HG02981 (cell line): ENCODE measurements around the gene ANKRD30B.
"Not testable (repeated sequence)": the region's sequence is repeated elsewhere in the genome, so short reads cannot be mapped to it uniquely, and the experiment has no call there.

ENCODE experiments used
- ATAC-seq: cut with Tn5 transposase; IDR thresholded peaks from one replicate; pipeline ENCODE4 v1.9.1; 2021; ENCODE audit warnings: mild to moderate bottlenecking, moderate library complexity; ENCODE audit not compliant: unreplicated experiment

The ANKRD30B gene

DNA sequence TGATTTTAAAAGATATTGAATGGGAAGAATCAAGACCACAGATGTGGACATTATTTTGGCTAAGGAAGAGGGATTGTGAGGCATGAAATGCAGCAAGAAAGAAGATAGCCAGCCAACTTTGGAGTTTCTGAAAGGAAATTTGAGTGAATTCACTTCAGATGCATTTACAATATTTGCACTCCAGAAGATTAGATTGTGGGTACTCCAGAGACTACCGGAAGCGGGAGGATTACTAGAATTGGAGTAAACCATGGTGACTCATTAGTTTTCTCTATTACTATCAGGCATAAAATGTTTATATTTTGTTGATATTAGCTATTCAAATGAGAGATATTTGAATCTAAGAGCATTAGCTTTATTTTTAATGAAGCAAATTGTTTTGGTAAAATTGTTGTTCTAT is 93.6 kb downstream of the ANKRD30B start:
- ATAC-seq: not testable (repeated sequence)

DNA sequence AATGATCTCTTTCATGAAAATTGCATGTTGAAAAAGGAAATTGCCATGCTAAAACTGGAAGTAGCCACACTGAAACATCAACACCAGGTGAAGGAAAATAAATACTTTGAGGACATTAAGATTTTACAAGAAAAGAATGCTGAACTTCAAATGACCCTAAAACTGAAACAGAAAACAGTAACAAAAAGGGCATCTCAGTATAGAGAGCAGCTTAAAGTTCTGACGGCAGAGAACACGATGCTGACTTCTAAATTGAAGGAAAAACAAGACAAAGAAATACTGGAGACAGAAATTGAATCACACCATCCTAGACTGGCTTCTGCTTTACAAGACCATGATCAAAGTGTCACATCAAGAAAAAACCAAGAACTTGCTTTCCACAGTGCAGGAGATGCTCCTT is 103.6 kb downstream of the ANKRD30B start:
- ATAC-seq: not testable (repeated sequence)

DNA sequence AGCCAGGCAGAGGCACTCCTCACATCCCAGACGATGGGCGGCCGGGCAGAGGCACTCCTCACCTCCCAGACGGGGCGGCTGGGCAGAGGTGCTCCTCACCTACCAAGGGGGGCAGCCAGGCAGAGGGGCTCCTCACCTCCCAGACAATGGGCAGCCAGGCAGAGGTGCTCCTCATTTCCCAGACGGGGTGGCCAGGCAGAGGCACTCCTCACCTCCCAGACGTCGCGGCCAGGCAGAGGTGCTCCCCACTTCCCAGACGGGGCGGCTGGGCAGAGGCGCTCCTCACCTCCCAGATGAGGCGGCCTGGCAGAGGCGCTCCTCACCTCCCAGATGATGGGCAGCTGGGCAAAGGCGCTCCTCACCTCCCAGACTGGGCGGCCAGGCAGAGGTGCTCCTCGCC is 107.7 kb downstream of the ANKRD30B start:
- ATAC-seq: not testable (repeated sequence)

DNA sequence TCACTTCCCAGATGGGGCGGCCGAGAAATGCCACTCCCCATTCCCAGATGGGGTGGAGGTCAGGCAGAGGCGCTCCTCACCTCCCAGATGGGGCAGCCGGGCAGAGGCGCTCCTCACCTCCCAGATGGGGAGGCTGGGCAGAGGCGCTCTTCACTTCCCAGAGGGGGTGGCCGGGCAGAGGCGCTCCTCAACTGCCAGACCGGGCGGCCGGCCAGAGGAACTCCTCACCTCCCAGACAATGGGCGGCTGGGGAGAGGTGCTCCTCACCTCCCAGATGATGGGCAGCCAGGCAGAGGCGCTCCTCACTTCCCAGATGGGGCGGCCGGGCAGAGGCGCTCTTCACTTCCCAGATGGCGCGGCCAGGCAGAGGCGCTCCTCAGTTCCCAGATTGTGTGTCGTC is 108.3 kb downstream of the ANKRD30B start:
- not testable (repeated sequence) for ATAC-seq

DNA sequence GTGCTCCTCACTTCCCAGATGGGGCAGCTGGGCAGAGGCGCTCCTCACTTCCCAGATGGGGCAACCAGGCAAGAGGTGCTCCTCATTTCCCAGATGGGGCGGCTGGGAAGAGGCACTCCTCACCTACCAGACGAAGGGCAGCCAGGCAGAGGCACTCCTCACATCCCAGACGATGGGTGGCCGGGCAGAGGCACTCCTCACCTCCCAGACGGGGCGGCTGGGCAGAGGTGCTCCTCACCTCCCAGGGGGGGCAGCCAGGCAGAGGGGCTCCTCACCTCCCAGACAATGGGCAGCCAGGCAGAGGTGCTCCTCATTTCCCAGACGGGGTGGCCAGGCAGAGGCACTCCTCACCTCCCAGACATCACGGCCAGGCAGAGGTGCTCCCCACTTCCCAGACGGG is 110.5 kb downstream of the ANKRD30B start:
- ATAC-seq: not testable (repeated sequence)

DNA sequence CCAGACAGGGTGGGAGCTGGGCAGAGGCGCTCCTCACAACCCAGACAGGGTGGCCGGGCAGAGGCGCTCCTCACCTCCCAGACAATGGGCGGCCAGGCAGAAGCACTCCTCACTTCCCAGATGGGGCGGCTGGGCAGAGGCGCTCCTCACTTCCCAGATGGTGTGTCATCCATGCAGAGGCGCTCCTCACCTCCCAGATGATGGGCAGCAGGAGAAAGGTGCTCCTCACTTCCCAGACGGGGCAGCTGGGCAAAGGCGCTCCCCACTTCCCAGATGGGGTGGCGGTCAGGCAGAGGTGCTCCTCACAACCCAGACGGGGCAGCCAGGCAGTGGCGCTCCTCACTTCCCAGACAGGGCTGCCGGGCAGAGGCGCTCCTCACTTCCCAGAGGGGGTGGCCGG is 112.0 kb downstream of the ANKRD30B start:
- ATAC-seq: not testable (repeated sequence)

DNA sequence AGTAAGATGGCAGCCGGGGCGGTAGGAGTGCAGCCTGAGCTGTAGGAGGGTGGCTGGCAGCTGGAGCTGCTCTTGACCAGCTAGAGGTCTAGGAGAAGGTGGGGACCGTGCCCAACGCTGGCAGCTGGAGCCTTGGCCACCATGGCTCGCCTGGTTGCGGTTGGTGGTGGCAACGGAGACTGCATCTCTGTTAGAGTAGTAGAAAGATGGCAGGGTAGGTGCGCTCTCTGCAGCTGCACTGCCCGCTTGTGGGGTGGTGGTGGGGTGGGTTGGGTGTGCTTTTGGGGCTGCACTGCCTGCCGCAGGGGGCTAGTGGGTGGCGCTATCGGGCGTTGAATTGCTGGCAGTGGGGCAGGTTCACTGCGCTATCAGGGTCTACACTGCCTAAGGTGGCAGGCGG is 118.5 kb downstream of the ANKRD30B start:
- ATAC-seq: not testable (repeated sequence)

DNA sequence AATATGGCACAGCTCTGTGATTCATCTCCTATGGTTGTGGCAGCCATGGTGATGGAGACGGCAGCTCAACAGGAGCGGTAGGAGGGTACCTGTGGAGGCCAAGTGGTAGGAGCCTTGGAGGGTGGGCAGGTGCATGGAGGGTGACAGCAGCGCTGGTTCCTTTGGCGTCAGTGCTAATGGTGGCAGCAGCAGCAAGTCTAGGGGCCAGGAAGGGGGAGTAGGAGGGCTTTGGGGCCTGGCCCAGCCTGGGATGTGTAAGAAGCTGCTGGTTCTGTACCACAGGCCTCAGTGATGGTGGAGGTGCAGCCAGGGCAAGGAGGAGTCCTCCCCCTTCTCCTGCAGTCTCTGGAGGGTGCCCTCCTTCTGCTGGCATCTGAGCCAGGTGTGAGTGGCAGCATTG is 120.0 kb downstream of the ANKRD30B start:
- ATAC-seq: not testable (repeated sequence)

DNA sequence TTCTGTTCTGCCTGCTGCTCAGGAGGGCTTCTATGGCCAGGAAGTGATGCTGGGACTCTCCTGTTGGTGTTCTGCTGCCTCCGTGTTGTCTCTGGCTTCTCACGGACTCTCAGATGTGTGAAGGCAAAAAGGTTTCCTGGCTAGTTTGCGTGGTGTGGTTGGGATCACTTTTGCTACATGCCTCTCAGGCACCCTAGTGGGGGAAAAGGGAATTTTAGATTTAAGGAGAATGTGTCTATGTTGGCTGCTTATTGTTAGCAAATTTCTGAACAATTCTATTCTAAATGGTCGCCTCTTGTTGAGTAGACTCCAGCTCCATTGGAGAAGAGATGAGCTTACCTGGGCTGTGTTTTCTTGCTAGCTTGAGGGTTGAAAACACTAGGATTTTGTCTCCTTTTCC is 120.9 kb downstream of the ANKRD30B start:
- ATAC-seq: not testable (repeated sequence)

DNA sequence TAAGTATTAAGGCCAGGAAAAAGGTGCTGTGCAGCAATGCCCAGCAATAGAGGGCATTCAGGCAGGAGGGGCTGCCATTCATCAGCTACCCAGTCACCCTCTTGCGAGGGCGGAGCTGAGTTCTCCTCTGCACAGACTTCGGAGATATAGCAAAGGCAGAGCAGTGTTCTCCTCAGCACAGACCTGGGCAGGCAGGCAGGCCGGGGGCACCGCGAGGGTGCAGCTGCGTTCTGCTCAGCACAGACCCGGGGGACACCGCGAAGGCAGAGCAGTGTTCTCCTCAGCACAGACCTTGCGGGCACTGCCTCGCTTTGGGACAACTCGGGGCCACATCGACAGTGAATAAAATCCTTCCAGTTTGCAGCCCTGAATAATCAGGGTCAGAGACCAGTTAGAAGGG is 130.9 kb downstream of the ANKRD30B start:
- ATAC-seq: not testable (repeated sequence)

DNA sequence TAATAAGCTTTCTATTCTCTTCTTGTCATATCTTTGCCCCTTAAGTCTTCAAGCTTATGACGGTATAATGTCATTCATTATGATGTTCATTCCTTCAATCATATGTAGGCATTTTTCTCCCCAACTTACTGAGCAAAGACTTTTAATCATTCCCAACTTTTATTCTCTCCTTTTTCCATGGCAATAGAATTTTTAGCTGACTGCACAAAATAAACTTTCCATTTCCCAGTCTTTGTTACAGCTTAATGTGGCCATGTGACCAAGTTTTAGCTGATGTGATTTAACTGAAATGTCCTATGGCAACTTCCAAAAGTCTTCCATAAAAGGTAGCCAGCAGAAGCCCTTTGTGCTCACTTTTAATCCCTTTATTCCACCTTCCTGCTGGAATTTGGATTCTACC is 152.5 kb downstream of the ANKRD30B start:
- ATAC-seq: no peak
